Body of pancreas (tissue), 4 donors: ENCODE results near the gene MRPS5. TPM values are rescaled to one million over a fixed set of nuclear protein-coding genes. Genes with fewer than 3 reads are reported as not detected.
A peak's percentile ranks its signal among the peaks of the same experiment; 100 is the strongest.

Source experiments
- ATAC-seq: fragments of 150-250 bp; one replicate; pipeline ENCODE4 v1.9.1; 2016
- DNase-seq, 4 donors: peaks; one replicate each; pipeline ENCODE4 v3.0.0-alpha.2; 2019
- H3K27ac ChIP-seq, 4 donors: fragments of 200-600 bp; sonication (generic); 1 replicate in 3 of 4; 2 replicates in 1 of 4; pipeline versions ENCODE4 v1.5.1 to v1.6.1; 2016 to 2019; ENCODE audit warnings: mild to moderate bottlenecking in 1 of 4, mixed read lengths in 1 of 4, moderate library complexity in 1 of 4
- H3K27me3 ChIP-seq, 2 donors: fragments of 200-600 bp; sonication (generic); one replicate each; pipeline ENCODE4 v1.6.0; 2016; ENCODE audit warnings: mild to moderate bottlenecking in 1 of 2
- H3K36me3 ChIP-seq, 2 donors: fragments of 200-600 bp; sonication (generic); replicated peaks in 1 of 2; 2 replicates each; pipeline ENCODE4 v1.5.1; 2016; ENCODE audit warnings: low read depth in 2 of 2; ENCODE audit not compliant: insufficient read depth in 1 of 2
- H3K4me1 ChIP-seq: fragments of 200-600 bp; sonication (generic); one replicate; pipeline ENCODE4 v1.6.0; 2016
- H3K4me3 ChIP-seq, 2 donors: fragments of 200-600 bp; sonication (generic); 1 replicate in 1 of 2; 2 replicates in 1 of 2; pipeline ENCODE4 v1.5.1; 2016 to 2019
- H3K9me3 ChIP-seq, 3 donors: fragments of 200-600 bp; sonication (generic); 1 replicate in 2 of 3; 2 replicates in 1 of 3; pipeline ENCODE4 v1.5.1; 2016
- CTCF ChIP-seq, 7 experiments: fragments of 450-650 bp in 4 of 7; fragments of 200-600 bp in 3 of 7; sonication (generic) in 3 of 7; IDR thresholded peaks; one replicate each; pipeline ENCODE4 v1.5.1; 2016 to 2019; ENCODE audit warnings: antibody characterized with exemption in 7 of 7
- POLR2A ChIP-seq, 3 donors: fragments of 450-650 bp; IDR thresholded peaks; one replicate each; pipeline ENCODE4 v1.6.1; 2016; ENCODE audit warnings: antibody characterized with exemption in 3 of 3, mild to moderate bottlenecking in 2 of 3
- WGBS, 2 donors: methylation state at CpG; one replicate each; pipeline ENCODE4 v1.1.5; 2017; 5-methylcytosine and 5-hydroxymethylcytosine counted together
- intact Hi-C: fragments of 100-400 bp; cut with DNase I; formaldehyde crosslinking; loops from one replicate; pipeline ENCODE4 v1.15.1; 2023
- total RNA-seq, 2 donors: library from RNA; depleted of rRNA; stranded (reverse); fragments of >200 nt; gene quantifications; one replicate each; pipeline ENCODE4 v1.1.0, GENCODE V29; 2016

MRPS5 gene
- total RNA-seq, 2 donors from 2014 or later = 31.6 to 46.1 TPM

- 97 to 100% methylated on average over 2 of the region's 2 CpGs for WGBS, 2 donors
- DNase-seq = no peak
- TF ChIP-seq CTCF (IDR thresholded peaks at IDR 0.05) (no peak), POLR2A (IDR thresholded peaks at IDR 0.05) (no peak)
- intact Hi-C loops = no loop called here
- Histone ChIP-seq H3K27me3 (no peaks in the 10 kb centered on the region), H3K27ac (no peak overlapping the region), H3K36me3 (no peaks in the 10 kb centered on the region), H3K4me1 (no peaks in the 10 kb centered on the region), H3K4me3 (no peak overlapping the region), H3K9me3 (peaks cover 0 to 42% (median 0%) of the 10 kb centered on the region in 3 donors)
- ATAC-seq = no peak
Observed at GRCh38 chr2:95143838-95144237, 22.2 kb upstream of the MRPS5 start.

- no peak overlapping the region for H3K27ac ChIP-seq
- intact Hi-C loops = no loop called here
- 80 to 100% methylated on average over 1 of the region's 1 CpG for WGBS, 2 donors
- H3K4me1 ChIP-seq = no peaks in the 10 kb centered on the region
- TF ChIP-seq CTCF (IDR thresholded peaks at IDR 0.05) (no peak), POLR2A (IDR thresholded peaks at IDR 0.05) (no peak)
- ATAC-seq = no peak
- no peaks in the 10 kb centered on the region for H3K27me3 ChIP-seq
- peaks cover 0 to 7% (median 0%) of the 10 kb centered on the region in 3 donors for H3K9me3 ChIP-seq
- no peaks in the 10 kb centered on the region for H3K36me3 ChIP-seq
- H3K4me3 ChIP-seq = no peak overlapping the region
- no peak for DNase-seq
Observed at GRCh38 chr2:95138702-95139101, 17.1 kb upstream of the MRPS5 start.

GRCh38 chr2:95122197-95122551, 566 bp upstream of the MRPS5 start:
- intact Hi-C loops = no loop called here
- WGBS, 2 donors = 14 to 21% methylated on average over 5 of the region's 5 CpGs
- peak overlapping the region; percentile 61 to 82 for H3K4me3 ChIP-seq
- TF ChIP-seq POLR2A (IDR thresholded peaks at IDR 0.05) (no peak), CTCF (IDR thresholded peaks at IDR 0.05) (no peak)
- H3K27ac ChIP-seq = peak overlapping the region; percentile 83 to 97 (median 92)
- peaks cover 19% of the 10 kb centered on the region for H3K4me1 ChIP-seq
- no peaks in the 10 kb centered on the region for H3K9me3 ChIP-seq
- DNase-seq (no peak), ATAC-seq (peak; percentile 19)
- no peaks in the 10 kb centered on the region for H3K27me3 ChIP-seq
- H3K36me3 ChIP-seq = no peaks in the 10 kb centered on the region

GRCh38 chr2:95121093-95121406, 558 bp downstream of the MRPS5 start:
- H3K4me1 ChIP-seq = peaks cover 19% of the 10 kb centered on the region
- H3K27me3 ChIP-seq = no peaks in the 10 kb centered on the region
- peak overlapping the region in 3 of 4 donors; percentile 88 to 97 (median 96) for H3K27ac ChIP-seq
- no peak for ATAC-seq
- 0 to 1% methylated on average over 11 of the region's 11 CpGs for WGBS, 2 donors
- intact Hi-C loops = no loop called here
- H3K9me3 ChIP-seq = no peaks in the 10 kb centered on the region
- no peak for DNase-seq
- H3K36me3 ChIP-seq = no peaks in the 10 kb centered on the region
- TF ChIP-seq CTCF (IDR thresholded peaks at IDR 0.05) (no peak), POLR2A (IDR thresholded peaks at IDR 0.05) (no peak)
- H3K4me3 ChIP-seq = peak overlapping the region; percentile 61 to 82

GRCh38 chr2:95115418-95115817, 6.2 kb downstream of the MRPS5 start:
- intact Hi-C loops = loop anchor here (10.0 kb wide), 1 partner anchor 101 kb away; no protein-coding TSS in a partner anchor
- Histone ChIP-seq H3K4me1 (peaks cover 21% of the 10 kb centered on the region), H3K9me3 (no peaks in the 10 kb centered on the region), H3K27me3 (no peaks in the 10 kb centered on the region), H3K36me3 (peaks cover 0 to 6% of the 10 kb centered on the region in 2 donors), H3K4me3 (no peak overlapping the region), H3K27ac (no peak overlapping the region)
- DNase-seq (peak; percentile 73 to 85 (median 78)), ATAC-seq (peak; percentile 82)
- TF ChIP-seq CTCF (IDR thresholded peaks at IDR 0.05) (peak; percentile 42 to 81 (median 70)), POLR2A (IDR thresholded peaks at IDR 0.05) (no peak)
- WGBS, 2 donors = 8% methylated on average over 7 of the region's 7 CpGs
